Colonic mucosa (tissue), 4 donors: ENCODE results near the gene OTULIN. TPM values are rescaled to one million over a fixed set of nuclear protein-coding genes. Genes with fewer than 3 reads are reported as not detected.
A peak's percentile ranks its signal among the peaks of the same experiment; 100 is the strongest.

ENCODE experiments used
- DNase-seq: peaks from one replicate; pipeline ENCODE4 v3.0.0-alpha.2; 2020
- H3K27ac ChIP-seq: fragments of 200-600 bp; one replicate; pipeline ENCODE4 v1.8.0; 2021
- H3K27me3 ChIP-seq: fragments of 200-600 bp; one replicate; pipeline ENCODE4 v1.8.0; 2021
- H3K36me3 ChIP-seq: fragments of 200-600 bp; one replicate; pipeline ENCODE4 v1.8.0; 2021
- H3K4me1 ChIP-seq: fragments of 200-600 bp; one replicate; pipeline ENCODE4 v1.8.0; 2021; ENCODE audit warnings: mild to moderate bottlenecking
- H3K4me3 ChIP-seq: fragments of 200-600 bp; one replicate; pipeline ENCODE4 v1.8.0; 2021
- H3K9ac ChIP-seq, 2 donors: one replicate each; pipeline ENCODE4 v1.7.0; 2013; ENCODE audit warnings: control low read depth in 2 of 2, low read depth in 2 of 2, low read length in 2 of 2
- H3K9me3 ChIP-seq: fragments of 200-600 bp; one replicate; pipeline ENCODE4 v1.8.0; 2021
- intact Hi-C: fragments of 100-400 bp; cut with DNase I; formaldehyde crosslinking; loops from one replicate; pipeline ENCODE4 v1.14.1; 2022
- total RNA-seq, 2 donors: library from RNA; stranded (reverse); fragmentation: NEBNext Ultra II Directional in 1 of 2; extraction: Animal tissue kit (Norgen Biotek cat#: 25700) in 1 of 2; gene quantifications; one replicate each; pipeline ENCODE4 v1.2.1, GENCODE V29; 2021
- TF ChIP-seq, protein P1 (sequence below): fragments of 200-600 bp; IDR thresholded peaks from one replicate; pipeline ENCODE4 v1.8.0; 2022; ENCODE audit warnings: antibody characterized with exemption, mild to moderate bottlenecking
- donor health status: healthy.
- donor health status: DM: no; HTN: no; CAD: no.
- donor health status: DM: no; HTN: no; CAD: no.

OTULIN gene
- total RNA-seq, 2 donors from 2014 or later, result 28.8 to 32.9 TPM

DNA sequence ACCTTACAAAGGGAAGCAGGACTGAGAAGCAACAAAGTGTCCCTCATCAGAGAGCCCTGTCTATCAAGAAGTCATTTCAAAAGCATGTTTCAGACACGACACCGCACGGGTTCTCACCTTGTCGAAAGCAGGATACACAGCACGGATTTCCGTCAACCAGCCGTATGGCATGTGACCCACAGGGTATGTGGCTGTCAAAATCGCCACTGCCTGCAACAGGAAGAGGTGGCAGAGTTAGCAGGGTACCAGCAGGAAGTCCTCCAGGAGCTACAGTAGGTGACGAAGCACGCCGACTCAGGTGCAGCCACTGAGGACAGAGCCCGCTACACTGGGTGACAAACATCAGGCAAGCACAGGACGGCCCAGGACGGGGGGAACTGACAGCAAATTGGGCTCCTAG lies 81.2 kb downstream of the OTULIN start:
- Histone ChIP-seq H3K4me3 (no peak overlapping the region), H3K4me1 (no peaks in the 10 kb centered on the region), H3K9me3 (no peaks in the 10 kb centered on the region), H3K9ac (peak overlapping the region in 1 of 2 donors; percentile 31), H3K36me3 (no peaks in the 10 kb centered on the region), H3K27ac (no peak overlapping the region), H3K27me3 (no peaks in the 10 kb centered on the region)
- intact Hi-C loops, result no loop called here
- TF ChIP-seq, protein P1, sequence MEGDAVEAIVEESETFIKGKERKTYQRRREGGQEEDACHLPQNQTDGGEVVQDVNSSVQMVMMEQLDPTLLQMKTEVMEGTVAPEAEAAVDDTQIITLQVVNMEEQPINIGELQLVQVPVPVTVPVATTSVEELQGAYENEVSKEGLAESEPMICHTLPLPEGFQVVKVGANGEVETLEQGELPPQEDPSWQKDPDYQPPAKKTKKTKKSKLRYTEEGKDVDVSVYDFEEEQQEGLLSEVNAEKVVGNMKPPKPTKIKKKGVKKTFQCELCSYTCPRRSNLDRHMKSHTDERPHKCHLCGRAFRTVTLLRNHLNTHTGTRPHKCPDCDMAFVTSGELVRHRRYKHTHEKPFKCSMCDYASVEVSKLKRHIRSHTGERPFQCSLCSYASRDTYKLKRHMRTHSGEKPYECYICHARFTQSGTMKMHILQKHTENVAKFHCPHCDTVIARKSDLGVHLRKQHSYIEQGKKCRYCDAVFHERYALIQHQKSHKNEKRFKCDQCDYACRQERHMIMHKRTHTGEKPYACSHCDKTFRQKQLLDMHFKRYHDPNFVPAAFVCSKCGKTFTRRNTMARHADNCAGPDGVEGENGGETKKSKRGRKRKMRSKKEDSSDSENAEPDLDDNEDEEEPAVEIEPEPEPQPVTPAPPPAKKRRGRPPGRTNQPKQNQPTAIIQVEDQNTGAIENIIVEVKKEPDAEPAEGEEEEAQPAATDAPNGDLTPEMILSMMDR, result no peak
- no peak for DNase-seq

DNA sequence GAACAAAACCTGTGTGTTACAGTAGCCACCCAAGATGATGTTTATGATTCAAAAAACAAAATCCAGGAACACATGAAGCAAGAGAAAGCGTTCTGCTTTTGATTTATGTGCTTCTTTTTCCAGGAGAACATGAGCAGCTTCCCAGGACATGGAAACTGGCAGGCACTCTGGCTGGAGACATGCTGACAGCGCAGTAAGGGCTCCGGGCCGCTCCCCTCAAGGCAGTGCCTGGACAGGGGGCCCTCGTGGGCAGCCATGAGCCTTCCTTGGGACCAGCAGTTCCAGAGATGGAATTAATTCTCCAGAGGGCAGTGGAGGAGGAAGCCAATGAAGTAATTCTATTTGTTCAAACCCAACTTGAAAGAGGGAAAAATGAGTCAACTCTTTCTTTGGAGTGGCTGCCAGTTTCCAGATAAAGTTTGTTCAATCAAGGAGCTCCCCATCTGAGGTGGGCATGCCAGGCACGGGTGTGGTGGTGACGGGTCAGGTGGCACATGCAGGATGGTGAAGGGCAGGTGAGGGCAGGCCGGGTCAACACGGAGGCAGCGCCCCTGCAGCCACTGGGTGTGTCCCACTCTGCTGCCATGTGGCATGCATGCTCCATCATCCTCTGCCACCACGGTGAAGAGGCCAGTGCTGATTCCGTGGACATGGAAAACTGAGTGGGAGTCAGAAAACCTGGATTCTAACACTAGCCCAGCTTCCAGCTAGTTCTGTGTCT lies 83.8 kb downstream of the OTULIN start:
- H3K9ac ChIP-seq, result no peak overlapping the region
- TF ChIP-seq, protein P1, result no peak
- H3K27ac ChIP-seq, result no peak overlapping the region
- no peaks in the 10 kb centered on the region for H3K4me1 ChIP-seq
- intact Hi-C loops, result no loop called here
- DNase-seq, result no peak
- H3K9me3 ChIP-seq, result no peaks in the 10 kb centered on the region
- no peaks in the 10 kb centered on the region for H3K27me3 ChIP-seq
- no peak overlapping the region for H3K4me3 ChIP-seq
- H3K36me3 ChIP-seq, result no peaks in the 10 kb centered on the region

Other genes with a start within 250 kb of the OTULIN start
- 10 to 100 TPM; 58.5 to 60.1 TPM for gene OTULINL, start 82.9 kb upstream of the OTULIN start, total RNA-seq
- 100 to 1,000 TPM in 1 of 2 donors, 10 to 100 TPM in 1; 81.8 to 103 TPM for gene ANKH, start 207.1 kb downstream of the OTULIN start, total RNA-seq